ENCODE data around the gene DHDDS. TPM values are rescaled to one million over a fixed set of nuclear protein-coding genes. Genes with fewer than 3 reads are reported as not detected.

The DHDDS gene
- total RNA-seq, 1 donor from 2014 or later: 50.4 TPM

- peak overlapping the region; percentile 97 for H3K27ac Mint-ChIP-seq (ENCODE audit: unreplicated experiment)
- H3K4me1 Mint-ChIP-seq (ENCODE audit: unreplicated experiment): peaks cover 39% of the 10 kb centered on the region
- peak overlapping the region; percentile 87 for H3K4me3 Mint-ChIP-seq (ENCODE audit: unreplicated experiment)
- no peaks in the 10 kb centered on the region for H3K9me3 Mint-ChIP-seq (ENCODE audit: unreplicated experiment)
- TF ChIP-seq, protein P1, sequence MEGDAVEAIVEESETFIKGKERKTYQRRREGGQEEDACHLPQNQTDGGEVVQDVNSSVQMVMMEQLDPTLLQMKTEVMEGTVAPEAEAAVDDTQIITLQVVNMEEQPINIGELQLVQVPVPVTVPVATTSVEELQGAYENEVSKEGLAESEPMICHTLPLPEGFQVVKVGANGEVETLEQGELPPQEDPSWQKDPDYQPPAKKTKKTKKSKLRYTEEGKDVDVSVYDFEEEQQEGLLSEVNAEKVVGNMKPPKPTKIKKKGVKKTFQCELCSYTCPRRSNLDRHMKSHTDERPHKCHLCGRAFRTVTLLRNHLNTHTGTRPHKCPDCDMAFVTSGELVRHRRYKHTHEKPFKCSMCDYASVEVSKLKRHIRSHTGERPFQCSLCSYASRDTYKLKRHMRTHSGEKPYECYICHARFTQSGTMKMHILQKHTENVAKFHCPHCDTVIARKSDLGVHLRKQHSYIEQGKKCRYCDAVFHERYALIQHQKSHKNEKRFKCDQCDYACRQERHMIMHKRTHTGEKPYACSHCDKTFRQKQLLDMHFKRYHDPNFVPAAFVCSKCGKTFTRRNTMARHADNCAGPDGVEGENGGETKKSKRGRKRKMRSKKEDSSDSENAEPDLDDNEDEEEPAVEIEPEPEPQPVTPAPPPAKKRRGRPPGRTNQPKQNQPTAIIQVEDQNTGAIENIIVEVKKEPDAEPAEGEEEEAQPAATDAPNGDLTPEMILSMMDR (IDR thresholded peaks at IDR 0.05): no peak
- H3K36me3 Mint-ChIP-seq (ENCODE audit: unreplicated experiment): peaks cover 47% of the 10 kb centered on the region
- no peaks in the 10 kb centered on the region for H3K27me3 Mint-ChIP-seq (ENCODE audit: unreplicated experiment)
- DNase-seq (ENCODE audit: extremely low spot score, unreplicated experiment): no peak
Observed at GRCh38 chr1:26470878-26471497, 38.9 kb downstream of the DHDDS start.

DNA sequence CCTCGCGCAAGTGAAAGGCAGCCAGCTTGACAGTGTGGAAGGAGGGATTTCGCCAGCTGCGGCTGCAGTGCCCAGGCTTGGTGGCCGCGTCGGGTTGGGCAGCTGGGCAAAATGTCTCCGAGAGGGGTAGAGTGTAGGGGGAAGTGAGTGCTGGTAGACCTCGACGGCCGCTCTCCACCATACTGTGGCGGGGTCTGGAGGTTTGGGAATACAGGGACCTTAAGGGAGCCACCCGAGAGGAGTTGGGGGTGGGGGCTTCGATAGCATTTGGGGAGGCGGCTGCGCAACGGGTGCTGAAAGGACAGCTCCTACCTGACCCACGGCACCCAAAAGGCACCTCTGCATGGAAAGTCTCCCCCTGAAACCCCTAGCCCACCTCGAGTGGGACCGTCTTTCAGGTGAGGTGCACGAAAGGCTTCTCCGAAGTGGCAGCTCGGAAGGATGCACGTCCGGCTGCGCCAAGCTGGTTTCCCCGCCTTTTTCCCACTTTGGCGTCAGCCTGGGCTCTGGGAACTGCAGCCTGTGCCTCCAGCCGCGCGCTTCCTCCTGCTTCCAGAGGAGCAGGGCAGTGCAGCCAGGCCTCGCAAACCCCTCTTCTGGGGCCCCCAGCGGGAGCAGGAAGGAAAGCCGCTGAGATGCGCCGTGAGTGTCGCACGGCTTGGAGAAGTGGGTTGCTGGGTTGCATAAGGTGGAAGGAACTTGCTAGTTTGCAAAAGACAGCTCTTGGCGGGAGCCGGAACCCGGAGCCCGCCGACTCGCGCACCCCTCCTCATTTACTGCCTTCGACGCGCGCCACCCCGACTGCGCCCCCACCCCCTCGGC lies 39.6 kb downstream of the DHDDS start:
- TF ChIP-seq, protein P1 (IDR thresholded peaks at IDR 0.05): no peak
- Mint-ChIP-seq H3K36me3 (ENCODE audit: unreplicated experiment) (peaks cover 53% of the 10 kb centered on the region), H3K4me1 (ENCODE audit: unreplicated experiment) (peaks cover 39% of the 10 kb centered on the region), H3K4me3 (ENCODE audit: unreplicated experiment) (peak overlapping the region; percentile 87), H3K27ac (ENCODE audit: unreplicated experiment) (peak overlapping the region; percentile 97), H3K9me3 (ENCODE audit: unreplicated experiment) (no peaks in the 10 kb centered on the region), H3K27me3 (ENCODE audit: unreplicated experiment) (no peaks in the 10 kb centered on the region)
- peak; percentile 90 for DNase-seq (ENCODE audit: extremely low spot score, unreplicated experiment)

GRCh38 chr1:26472320-26472900 lies 40.3 kb downstream of the DHDDS start, which contains the start of gene HMGN2:
Gene HMGN2 (plus strand): TSS chr1:26472440. CDS start chr1:26472613, 173 bp downstream.
- Mint-ChIP-seq H3K9me3 (ENCODE audit: unreplicated experiment) (no peaks in the 10 kb centered on the region), H3K27me3 (ENCODE audit: unreplicated experiment) (no peaks in the 10 kb centered on the region), H3K4me1 (ENCODE audit: unreplicated experiment) (peaks cover 39% of the 10 kb centered on the region), H3K36me3 (ENCODE audit: unreplicated experiment) (peaks cover 49% of the 10 kb centered on the region), H3K27ac (ENCODE audit: unreplicated experiment) (peak within 1 kb of the TSS; percentile 97), H3K4me3 (ENCODE audit: unreplicated experiment) (peak within 1 kb of the TSS; percentile 88)
- TF ChIP-seq, protein P1 (IDR thresholded peaks at IDR 0.05): no peak
- DNase-seq (ENCODE audit: extremely low spot score, unreplicated experiment): peak; percentile 96

DNA sequence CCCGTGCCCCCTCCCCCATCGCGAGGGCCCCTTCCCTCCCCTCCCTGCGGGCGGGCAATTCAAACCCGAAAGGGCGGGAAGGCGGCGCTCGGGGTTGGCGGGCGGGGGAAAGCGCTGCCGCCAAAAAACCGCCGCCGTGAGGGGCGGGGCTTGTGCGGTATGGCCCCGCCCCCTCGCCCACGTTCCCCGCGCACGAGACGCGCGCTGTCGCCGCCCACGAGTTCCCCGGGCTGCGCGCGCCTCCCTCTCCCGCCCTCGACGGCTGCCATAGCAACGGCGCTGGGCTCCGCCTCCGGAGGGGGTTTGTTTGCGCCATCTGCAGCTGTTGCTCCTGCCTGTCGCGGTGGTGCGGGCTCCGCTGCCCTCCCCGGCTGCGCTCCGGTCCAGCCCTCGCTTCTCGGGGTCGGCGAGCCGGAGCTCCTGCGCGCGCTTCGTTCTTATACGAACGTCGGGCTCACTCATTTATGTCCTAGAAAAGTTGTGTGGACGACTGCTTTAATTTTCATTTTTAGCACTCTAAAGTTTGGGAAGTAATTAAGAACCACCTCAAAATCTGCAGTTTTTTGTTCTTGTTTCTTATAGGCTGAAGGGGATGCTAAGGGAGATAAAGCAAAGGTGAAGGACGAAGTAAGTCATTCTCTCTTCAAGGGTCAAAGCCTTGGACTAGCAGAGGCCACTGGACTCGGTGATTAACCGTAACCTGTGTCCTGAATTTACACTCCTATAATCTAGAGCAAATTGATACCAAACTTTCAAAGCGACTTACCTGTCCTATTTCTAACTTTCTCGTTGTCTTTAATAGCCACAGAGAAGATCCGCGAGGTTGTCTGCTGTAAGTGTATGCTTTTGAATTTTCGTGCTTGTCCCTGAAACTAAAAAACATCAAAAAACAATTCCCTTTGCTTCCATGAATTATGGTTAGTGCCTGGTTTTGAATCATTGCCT lies 41.1 kb downstream of the DHDDS start:
- H3K4me1 Mint-ChIP-seq (ENCODE audit: unreplicated experiment): peaks cover 39% of the 10 kb centered on the region

More for the DNA sequence above, 41.1 kb downstream of the DHDDS start:
- TF ChIP-seq, protein P1 (IDR thresholded peaks at IDR 0.05): no peak
- Mint-ChIP-seq H3K27me3 (ENCODE audit: unreplicated experiment) (no peaks in the 10 kb centered on the region), H3K27ac (ENCODE audit: unreplicated experiment) (peak overlapping the region; percentile 76), H3K4me3 (ENCODE audit: unreplicated experiment) (peak overlapping the region; percentile 88), H3K36me3 (ENCODE audit: unreplicated experiment) (peaks cover 47% of the 10 kb centered on the region), H3K9me3 (ENCODE audit: unreplicated experiment) (no peaks in the 10 kb centered on the region)
- DNase-seq (ENCODE audit: extremely low spot score, unreplicated experiment): peak; percentile 98
